NCI-H1436 (cell line): ENCODE measurements around the gene UBXN11.
A peak's percentile ranks its signal among the peaks of the same experiment; 100 is the strongest.
"Not testable (repeated sequence)": the region's sequence is repeated elsewhere in the genome, so short reads cannot be mapped to it uniquely, and the experiment has no call there.

Source experiments
- DNase-seq: peaks from one replicate; lab custom pipeline; 2025; lab: John Stamatoyannopoulos, UW

Gene UBXN11

GRCh38 chr1:26336477-26337205 is 30.2 kb upstream of the UBXN11 start:
- peak; percentile 82 for DNase-seq

GRCh38 chr1:26335774-26336476 is 29.5 kb upstream of the UBXN11 start:
- no peak for DNase-seq

GRCh38 chr1:26333312-26333711 is 26.9 kb upstream of the UBXN11 start:
- not testable (repeated sequence) for DNase-seq

- DNase-seq = no peak
Observed at GRCh38 chr1:26330276-26330675, 23.8 kb upstream of the UBXN11 start.

- not testable (repeated sequence) for DNase-seq
Observed at GRCh38 chr1:26329380-26329779, 22.9 kb upstream of the UBXN11 start.

- DNase-seq = no peak
Observed at GRCh38 chr1:26328597-26328996, 22.2 kb upstream of the UBXN11 start.

GRCh38 chr1:26327956-26328362 is 21.5 kb upstream of the UBXN11 start:
- DNase-seq = peak; percentile 25

GRCh38 chr1:26324550-26324949 is 18.1 kb upstream of the UBXN11 start:
- no peak for DNase-seq

- DNase-seq = no peak
Observed at GRCh38 chr1:26323382-26323781, 16.9 kb upstream of the UBXN11 start.

- no peak for DNase-seq
Observed at GRCh38 chr1:26322042-26322331, 15.6 kb upstream of the UBXN11 start.

GRCh38 chr1:26321315-26322041 is 15.0 kb upstream of the UBXN11 start:
- DNase-seq = peak; percentile 72

GRCh38 chr1:26320896-26321295 is 14.5 kb upstream of the UBXN11 start:
- no peak for DNase-seq

- no peak for DNase-seq
Observed at GRCh38 chr1:26318338-26319064, 12.1 kb upstream of the UBXN11 start.

GRCh38 chr1:26317612-26318337 is 11.3 kb upstream of the UBXN11 start, which contains the start of gene CD52:
CD52 (plus strand) TSS chr1:26317958; CDS start chr1:26318018, 60 bp downstream.
- DNase-seq = no peak

- DNase-seq = no peak
Observed at GRCh38 chr1:26317146-26317545, 10.7 kb upstream of the UBXN11 start.

GRCh38 chr1:26315874-26316850 is 9.7 kb upstream of the UBXN11 start:
- DNase-seq = no peak

GRCh38 chr1:26314501-26314900 is 8.1 kb upstream of the UBXN11 start:
- DNase-seq = no peak

GRCh38 chr1:26307966-26308899 is 1.8 kb upstream of the UBXN11 start:
- not testable (repeated sequence) for DNase-seq

GRCh38 chr1:26307363-26307781 is 936 bp upstream of the UBXN11 start:
- DNase-seq = no peak
